Inflammatory macrophage treated with lipopolysaccharide for 1 hour (primary cell): ENCODE measurements around the gene OLIG3.

Experiments used
- DNase-seq, 2 donors: peaks; one replicate each; pipeline ENCODE4 v3.0.0-alpha.2; 2020 to 2022

Gene OLIG3

DNA sequence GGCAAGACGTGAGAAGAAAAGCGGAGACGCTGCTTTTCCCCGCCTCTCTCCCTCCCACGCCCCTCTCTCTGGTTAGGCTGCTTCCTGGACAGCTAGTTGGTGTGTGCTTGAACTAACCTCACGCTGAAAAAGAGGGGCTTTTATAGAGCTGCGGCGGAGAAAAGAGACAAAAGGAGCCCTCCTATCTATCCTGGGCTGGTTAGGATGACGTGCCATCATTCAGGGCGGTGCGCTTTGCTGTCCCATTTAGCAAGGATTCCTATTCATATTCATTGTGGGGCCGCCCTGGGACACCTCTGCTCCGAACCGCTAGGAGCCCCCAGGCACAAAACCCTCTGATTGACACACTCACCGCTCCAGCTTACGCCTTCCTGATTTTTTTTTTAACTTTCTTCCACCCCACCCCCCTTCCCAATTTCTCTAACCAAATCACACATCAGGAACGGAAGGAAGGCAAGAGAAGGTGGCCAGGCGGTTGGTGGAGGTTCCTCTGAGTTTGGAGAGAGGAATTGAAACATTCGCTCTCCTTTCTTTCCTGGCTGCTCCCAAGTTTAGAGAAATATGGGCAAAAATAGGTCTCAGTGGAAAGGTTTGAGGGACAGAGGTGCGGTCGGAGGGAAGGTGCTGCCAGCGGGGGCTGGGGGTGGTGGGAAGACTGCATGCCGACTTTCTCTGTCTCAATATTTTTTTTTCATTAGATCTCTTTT lies at the start of gene OLIG3:
Gene OLIG3 (minus strand): TSS at position 114 of the 707 bp plus-strand sequence. CDS start 224 bp downstream, outside the sequence.
- peak in 1 of 2 donors; percentile 29 for DNase-seq

DNA sequence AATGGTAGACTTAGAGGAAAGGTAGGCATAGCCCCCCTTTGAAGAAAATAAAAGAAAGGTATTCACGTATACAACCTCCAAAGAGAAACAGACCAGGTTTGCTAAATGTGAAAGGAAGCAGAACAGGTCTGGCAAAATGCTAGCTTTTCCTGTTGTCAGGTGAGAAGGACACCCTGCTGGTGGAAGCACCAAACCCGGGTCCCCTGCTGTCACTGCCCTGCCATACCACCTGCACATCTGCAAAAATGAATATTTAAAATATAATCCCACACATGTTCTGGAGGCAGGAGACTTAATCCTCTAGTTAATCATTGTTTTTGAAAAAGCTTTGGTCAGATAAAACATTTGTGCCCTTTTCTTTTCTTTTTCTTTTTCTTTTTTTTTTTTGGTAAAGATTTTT lies 48.9 kb upstream of the OLIG3 start:
- no peak for DNase-seq

DNA sequence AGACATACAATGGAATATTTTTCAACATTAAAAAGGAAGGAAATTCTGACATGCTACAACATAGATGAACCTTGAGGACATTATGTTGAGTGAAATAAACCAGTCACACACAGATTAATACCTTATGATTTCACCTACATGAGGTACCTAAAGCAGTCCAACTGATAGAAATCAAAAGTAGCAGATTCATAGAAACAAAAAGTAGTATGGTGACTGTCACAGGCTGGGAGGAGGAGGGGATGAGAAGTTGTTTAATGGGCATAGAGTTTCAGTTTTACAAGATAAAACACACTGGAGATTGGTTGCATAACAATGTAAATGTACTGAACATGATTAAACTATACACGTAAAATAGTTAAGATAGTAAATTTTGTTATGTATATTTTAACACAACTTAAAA lies 48.5 kb upstream of the OLIG3 start:
- DNase-seq: no peak

DNA sequence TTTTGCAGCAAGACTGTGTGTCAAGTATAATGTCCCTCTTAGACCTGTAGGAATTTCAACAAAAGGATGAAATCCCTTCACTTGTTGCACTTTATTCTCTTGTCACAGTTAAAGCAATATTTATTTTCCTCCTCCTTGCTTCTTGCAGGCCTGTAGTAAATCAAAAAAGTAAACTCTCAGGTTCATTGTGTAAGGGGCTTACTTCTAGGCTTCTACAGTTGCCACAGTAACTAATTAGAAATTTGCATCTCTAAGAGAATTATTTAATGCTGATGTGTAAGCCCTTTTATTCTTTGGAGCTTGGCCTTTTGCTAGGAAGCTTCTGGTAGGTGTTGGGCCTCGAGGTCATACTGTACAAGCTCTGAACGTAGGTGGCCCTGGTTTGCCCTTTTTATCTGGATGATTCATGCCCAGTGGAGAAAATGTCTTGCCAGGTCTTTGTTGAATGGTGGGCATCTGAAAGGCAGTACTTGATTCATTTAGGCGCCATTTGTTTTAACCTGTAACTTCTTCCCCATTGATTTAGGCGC lies 47.4 kb upstream of the OLIG3 start:
- DNase-seq: no peak

DNA sequence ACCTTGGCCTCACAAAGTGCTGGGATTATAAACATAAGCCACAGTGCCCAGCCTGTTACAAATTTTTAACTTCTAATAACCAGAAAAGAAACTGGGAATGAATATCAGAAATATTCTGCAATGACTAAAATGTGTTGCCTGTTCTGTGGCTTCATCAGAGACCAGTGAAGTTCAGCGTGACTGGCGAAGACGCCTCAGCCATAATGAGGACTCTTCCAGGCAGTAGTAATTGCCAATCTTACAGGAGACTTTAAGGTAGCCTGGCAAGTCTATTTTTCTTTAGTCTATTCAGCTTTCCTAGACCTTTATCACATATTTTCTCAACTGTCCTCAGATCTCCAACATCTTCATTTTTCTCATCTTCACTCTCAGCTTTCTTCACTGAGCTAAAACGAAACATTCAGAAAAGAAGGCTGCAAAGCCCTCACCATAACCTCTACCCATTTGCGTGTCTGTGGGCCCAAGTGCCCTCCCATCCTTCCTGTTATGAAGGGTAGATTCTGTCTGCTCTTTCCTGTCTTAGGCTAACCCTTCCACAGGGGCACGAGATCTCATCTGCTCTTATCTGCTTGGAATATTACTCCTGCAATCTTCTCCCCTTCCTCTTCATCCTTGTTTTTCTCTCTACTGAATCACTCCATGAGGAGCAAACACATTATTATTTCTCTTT lies 42.0 kb upstream of the OLIG3 start:
- no peak for DNase-seq

DNA sequence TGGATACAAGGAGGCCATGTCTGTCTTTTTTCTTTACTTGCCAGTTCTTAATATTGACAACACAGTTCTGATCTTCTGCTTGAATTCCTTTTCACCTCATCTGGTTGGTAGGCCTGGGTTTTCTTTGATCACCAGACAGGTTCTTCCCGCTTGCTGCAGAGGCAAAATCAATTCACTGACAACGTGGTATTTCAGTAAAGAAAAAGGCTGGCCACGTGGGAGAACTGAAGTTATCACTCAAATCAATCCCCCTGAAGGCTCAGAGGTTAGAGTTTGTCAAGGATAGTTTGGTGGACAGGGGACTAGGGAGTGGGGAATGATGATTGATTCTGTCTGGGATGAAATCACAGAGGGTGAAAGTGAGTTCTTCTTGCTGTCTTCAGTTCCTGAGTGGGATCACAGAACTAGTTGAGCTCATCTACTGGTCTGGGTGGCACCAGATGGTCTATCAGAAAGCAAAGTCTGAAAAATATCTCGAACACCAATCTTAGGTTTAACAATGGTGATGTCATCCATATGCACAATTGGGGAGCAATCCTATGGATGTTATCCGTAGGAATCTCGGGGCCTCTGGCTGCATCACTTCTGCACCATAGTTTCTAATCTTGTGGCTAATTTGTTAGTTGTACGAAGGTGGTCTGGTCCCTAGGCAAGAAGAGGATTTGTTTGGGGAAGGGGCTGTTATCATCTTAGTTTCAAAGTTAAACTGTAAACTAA lies 37.3 kb upstream of the OLIG3 start:
- no peak for DNase-seq

DNA sequence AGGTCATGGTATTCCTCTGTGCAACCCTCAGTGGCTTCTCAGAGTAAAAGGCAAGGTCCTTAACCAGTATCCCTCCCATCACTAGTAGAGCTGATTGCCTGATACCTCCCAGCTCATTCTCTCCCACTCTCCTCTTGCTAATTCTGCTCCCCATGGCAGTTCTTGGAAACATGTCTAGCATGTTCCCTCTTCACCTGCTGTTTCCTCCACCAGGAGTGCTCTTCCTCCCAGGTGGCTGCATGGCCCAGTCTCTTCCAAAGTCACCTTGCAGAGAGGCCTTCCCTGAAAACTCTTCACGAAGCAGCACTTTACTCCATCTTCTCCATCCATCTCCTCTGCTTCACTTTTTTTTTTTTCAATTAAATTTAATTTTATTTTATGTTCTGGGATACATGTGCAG lies 36.2 kb upstream of the OLIG3 start:
- DNase-seq: no peak

- no peak for DNase-seq
Measured at GRCh38 chr6:137522831-137523230, 28.6 kb upstream of the OLIG3 start.

GRCh38 chr6:137522198-137522798 lies 28.1 kb upstream of the OLIG3 start:
- DNase-seq: no peak

GRCh38 chr6:137520520-137520919 lies 26.3 kb upstream of the OLIG3 start:
- no peak for DNase-seq

DNA sequence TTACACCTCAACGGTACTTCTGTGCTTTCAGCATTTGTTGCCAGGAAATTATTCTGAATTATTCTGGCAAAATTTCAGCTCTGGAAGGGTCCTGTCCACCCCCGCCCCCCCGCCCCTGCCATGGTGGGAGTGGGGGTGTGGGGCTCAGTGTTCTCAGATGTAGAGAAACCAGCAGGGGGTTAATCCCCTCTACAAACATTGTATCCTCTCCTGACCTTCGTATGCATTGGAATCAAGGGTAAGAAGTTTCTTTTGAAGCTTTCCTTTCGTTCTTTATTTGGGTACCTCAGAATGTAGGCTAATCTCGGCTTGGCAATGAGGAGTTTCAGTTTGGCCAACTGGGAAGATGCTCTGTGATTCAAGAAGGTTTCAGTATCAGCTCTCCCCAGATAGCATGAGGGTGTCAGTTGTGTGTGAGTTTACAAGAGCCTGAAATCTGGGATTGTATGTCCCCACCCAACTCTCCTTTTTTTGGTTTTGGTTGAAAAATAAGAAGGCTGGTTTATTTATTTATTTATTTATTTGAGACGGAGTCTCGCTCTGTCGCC lies 25.5 kb upstream of the OLIG3 start:
- no peak for DNase-seq

- no peak for DNase-seq
Measured at GRCh38 chr6:137518386-137518983, 24.3 kb upstream of the OLIG3 start.

- no peak for DNase-seq
Measured at GRCh38 chr6:137514418-137514817, 20.2 kb upstream of the OLIG3 start.

GRCh38 chr6:137512757-137513605 lies 18.8 kb upstream of the OLIG3 start:
- no peak for DNase-seq

- no peak for DNase-seq
Measured at GRCh38 chr6:137510923-137511322, 16.7 kb upstream of the OLIG3 start.

GRCh38 chr6:137498481-137499190 lies 4.4 kb upstream of the OLIG3 start:
- no peak for DNase-seq

DNA sequence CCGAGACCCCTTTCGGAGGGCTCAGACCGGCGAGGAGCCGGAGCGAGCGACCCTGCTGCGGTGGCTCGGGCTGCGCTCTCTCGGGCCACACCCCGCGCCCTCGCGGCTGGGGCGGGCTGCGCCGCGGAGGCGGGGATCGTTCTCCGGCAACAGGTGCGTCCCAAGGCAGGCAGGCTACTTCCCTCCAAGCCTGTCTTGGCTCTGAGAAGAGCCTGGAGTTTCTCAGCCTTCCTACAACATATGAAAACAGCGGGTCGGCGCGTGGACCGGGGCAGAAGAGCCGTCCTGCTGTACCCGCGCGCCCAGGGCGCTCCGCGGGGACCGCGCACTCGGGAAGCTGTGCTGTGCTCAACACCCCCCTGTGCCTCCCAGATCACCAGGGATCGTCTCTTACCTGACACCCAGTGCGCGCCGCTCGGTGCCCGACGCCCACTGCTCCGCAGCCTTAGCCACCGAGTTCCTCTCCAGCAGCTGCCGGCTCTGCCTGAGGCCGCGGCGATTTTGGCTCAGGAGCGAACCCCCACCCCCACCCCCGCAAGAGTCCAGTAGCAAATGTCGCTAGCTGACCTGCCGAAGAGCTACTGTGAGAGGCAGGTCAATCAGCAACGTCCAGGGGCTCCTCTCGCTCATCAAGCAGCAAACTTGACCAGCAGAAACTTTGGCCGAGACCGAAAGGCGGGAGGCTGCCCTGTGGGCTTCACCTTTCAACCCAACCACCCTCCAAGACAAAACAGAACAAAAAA lies 3.7 kb upstream of the OLIG3 start:
- DNase-seq: no peak

- DNase-seq: no peak
Measured at GRCh38 chr6:137496909-137497720, 2.9 kb upstream of the OLIG3 start.

DNA sequence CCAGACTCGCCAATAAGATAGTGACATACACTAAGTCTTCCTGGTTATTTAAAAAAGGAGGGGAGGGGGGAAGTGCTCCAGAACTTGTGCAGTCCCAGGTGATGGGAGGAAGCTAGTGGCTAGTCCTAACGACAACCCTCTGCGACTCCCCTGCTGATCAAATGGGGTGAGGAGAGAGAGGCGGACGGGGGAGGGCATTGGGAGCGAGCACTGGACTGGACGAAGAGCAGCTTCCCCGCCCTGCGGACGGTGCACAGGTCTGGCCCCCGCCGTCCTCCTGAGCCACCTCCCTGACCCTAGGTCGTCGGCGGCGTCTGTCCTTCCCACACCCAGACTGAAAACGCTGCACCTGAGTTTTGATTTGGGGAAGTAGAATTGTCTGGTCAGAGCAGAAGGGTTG lies 2.2 kb upstream of the OLIG3 start:
- DNase-seq: no peak
